Esophagus muscularis mucosa (tissue), 4 donors: Measurements from ENCODE around the gene GRB7. TPM values are rescaled to one million over a fixed set of nuclear protein-coding genes. Genes with fewer than 3 reads are reported as not detected.
"Not testable (repeated sequence)": the region's sequence is repeated elsewhere in the genome, so short reads cannot be mapped to it uniquely, and the experiment has no call there.

ENCODE experiments used
- DNase-seq: peaks from one replicate; pipeline ENCODE4 v3.0.0-alpha.2; 2017; ENCODE audit errors: extremely low spot score
- H3K27ac ChIP-seq, 4 donors: fragments of 200-600 bp; sonication (generic); replicated peaks in 1 of 4; 1 replicate in 3 of 4; 2 replicates in 1 of 4; pipeline ENCODE4 v1.5.1; 2016 to 2019; ENCODE audit warnings: mild to moderate bottlenecking in 1 of 4
- H3K27me3 ChIP-seq, 4 donors: fragments of 200-600 bp; sonication (generic); one replicate each; pipeline versions ENCODE4 v1.5.1 to v1.6.0; 2016 to 2019
- H3K36me3 ChIP-seq, 4 donors: fragments of 200-600 bp; sonication (generic); one replicate each; pipeline ENCODE4 v1.5.1; 2016 to 2019
- H3K4me1 ChIP-seq, 4 donors: fragments of 200-600 bp; sonication (generic); one replicate each; pipeline ENCODE4 v1.5.1; 2016 to 2019
- H3K4me3 ChIP-seq, 4 donors: fragments of 200-600 bp; sonication (generic); 1 replicate in 2 of 4; 2 replicates in 2 of 4; pipeline ENCODE4 v1.5.1; 2016 to 2019; ENCODE audit warnings: mild to moderate bottlenecking in 4 of 4, moderate library complexity in 1 of 4
- H3K9me3 ChIP-seq, 4 donors: fragments of 200-600 bp; sonication (generic); 1 replicate in 3 of 4; 2 replicates in 1 of 4; pipeline ENCODE4 v1.5.1; 2016 to 2019
- CTCF ChIP-seq, 3 experiments: fragments of 200-600 bp in 2 of 3; fragments of 450-650 bp in 1 of 3; sonication (generic) in 2 of 3; IDR thresholded peaks; one replicate each; pipeline ENCODE4 v1.5.1; 2017 to 2019; ENCODE audit warnings: antibody characterized with exemption in 3 of 3, mild to moderate bottlenecking in 2 of 3, moderate library complexity in 1 of 3
- EP300 ChIP-seq: sonication (generic); formaldehyde crosslinking; IDR thresholded peaks from one replicate; pipeline ENCODE4 v1.6.1; 2017; ENCODE audit warnings: antibody characterized with exemption
- POLR2A ChIP-seq: fragments of 450-650 bp; IDR thresholded peaks from one replicate; pipeline ENCODE4 v1.6.1; 2017; ENCODE audit warnings: antibody characterized with exemption, moderate library complexity, mild to moderate bottlenecking, low read depth
- POLR2AphosphoS5 ChIP-seq, 2 donors: sonication (generic); formaldehyde crosslinking; IDR thresholded peaks; one replicate each; pipeline ENCODE4 v1.6.1; 2017; ENCODE audit warnings: antibody characterized with exemption in 2 of 2
- WGBS: methylation state at CpG from one replicate; pipeline ENCODE4 v1.1.5; 2018; 5-methylcytosine and 5-hydroxymethylcytosine counted together
- intact Hi-C: fragments of 100-400 bp; cut with DNase I; formaldehyde crosslinking; loops from one replicate; pipeline ENCODE4 v1.15.1; 2023
- total RNA-seq, 4 donors: library from RNA; depleted of rRNA; stranded (reverse); fragments of >200 nt; gene quantifications; one replicate each; pipeline versions ENCODE4 v1.1.0 to v1.2.1, GENCODE V29; 2016

The GRB7 gene
- total RNA-seq, 4 donors from 2014 or later: 0.23 to 0.83 (median 0.55) TPM

- DNase-seq: no peak
- H3K4me1 ChIP-seq: no peaks in the 10 kb centered on the region
- no peaks in the 10 kb centered on the region for H3K36me3 ChIP-seq
- H3K27ac ChIP-seq: no peak overlapping the region
- no peak for TF ChIP-seq CTCF (IDR thresholded peaks at IDR 0.05)
- no peak for TF ChIP-seq POLR2A
- no peak for TF ChIP-seq POLR2AphosphoS5 (IDR thresholded peaks at IDR 0.05)
- TF ChIP-seq EP300: no peak
- H3K27me3 ChIP-seq: peaks cover 0 to 48% (median 4%) of the 10 kb centered on the region in 4 donors
- intact Hi-C loops: no loop called here
- H3K4me3 ChIP-seq: no peak overlapping the region
- no peaks in the 10 kb centered on the region for H3K9me3 ChIP-seq
- 97% methylated on average over 9 of the region's 10 CpGs for WGBS
Observed at GRCh38 chr17:39761861-39762496, 24.2 kb downstream of the GRB7 start.

GRCh38 chr17:39763051-39763820 lies 25.5 kb downstream of the GRB7 start:
- no peak overlapping the region for H3K4me3 ChIP-seq
- no peak overlapping the region for H3K27ac ChIP-seq
- DNase-seq: no peak
- no peaks in the 10 kb centered on the region for H3K4me1 ChIP-seq
- peaks cover 0 to 48% (median 4%) of the 10 kb centered on the region in 4 donors for H3K27me3 ChIP-seq
- intact Hi-C loops: no loop called here
- H3K36me3 ChIP-seq: no peaks in the 10 kb centered on the region
- TF ChIP-seq POLR2AphosphoS5 (IDR thresholded peaks at IDR 0.05) (no peak), POLR2A (no peak), EP300 (no peak), CTCF (IDR thresholded peaks at IDR 0.05) (no peak)
- H3K9me3 ChIP-seq: no peaks in the 10 kb centered on the region
- WGBS: 67% methylated on average over 5 of the region's 5 CpGs

GRCh38 chr17:39764171-39764570 lies 26.4 kb downstream of the GRB7 start:
- intact Hi-C loops, H3K27ac ChIP-seq, H3K4me1 ChIP-seq, DNase-seq, H3K9me3 ChIP-seq, H3K36me3 ChIP-seq, H3K4me3 ChIP-seq: not testable (repeated sequence)
- peaks cover 0 to 45% (median 4%) of the 10 kb centered on the region in 4 donors for H3K27me3 ChIP-seq
- 88% methylated on average over 3 of the region's 3 CpGs for WGBS

GRCh38 chr17:39765175-39765574 lies 27.4 kb downstream of the GRB7 start:
- TF ChIP-seq CTCF (IDR thresholded peaks at IDR 0.05): no peak
- TF ChIP-seq POLR2A: no peak
- no peak for DNase-seq
- Histone ChIP-seq H3K27ac (no peak overlapping the region), H3K27me3 (peaks cover 0 to 37% (median 4%) of the 10 kb centered on the region in 4 donors), H3K4me3 (no peak overlapping the region), H3K4me1 (no peaks in the 10 kb centered on the region), H3K36me3 (no peaks in the 10 kb centered on the region), H3K9me3 (no peaks in the 10 kb centered on the region)
- 42% methylated on average over 3 of the region's 3 CpGs for WGBS
- intact Hi-C loops: no loop called here

- Histone ChIP-seq H3K4me1 (no peaks in the 10 kb centered on the region), H3K27me3 (peaks cover 0 to 31% (median 4%) of the 10 kb centered on the region in 4 donors), H3K36me3 (no peaks in the 10 kb centered on the region), H3K27ac (no peak overlapping the region), H3K9me3 (no peaks in the 10 kb centered on the region), H3K4me3 (no peak overlapping the region)
- TF ChIP-seq EP300 (no peak), POLR2A (no peak), POLR2AphosphoS5 (IDR thresholded peaks at IDR 0.05) (no peak), CTCF (IDR thresholded peaks at IDR 0.05) (no peak)
- WGBS: 91% methylated on average over 18 of the region's 18 CpGs
- DNase-seq: no peak
- intact Hi-C loops: no loop called here
Observed at GRCh38 chr17:39765766-39766165, 28.0 kb downstream of the GRB7 start.
